Dermis blood vessel endothelial cell (primary cell): ENCODE data around the gene PGRMC1. TPM values are rescaled to one million over a fixed set of nuclear protein-coding genes. Genes with fewer than 3 reads are reported as not detected.
"Not testable (repeated sequence)": the region's sequence is repeated elsewhere in the genome, so short reads cannot be mapped to it uniquely, and the experiment has no call there.

Experiments used
- DNase-seq: peaks from one replicate; pipeline ENCODE4 v3.0.0; 2010
- total RNA-seq: library from RNA; depleted of rRNA; stranded (reverse); fragments of >200 nt; gene quantifications from 2 replicates; pipeline ENCODE4 v1.2.3, GENCODE V29; 2014

The PGRMC1 gene
- total RNA-seq, 1 donor from 2014 or later: 105 TPM

DNA sequence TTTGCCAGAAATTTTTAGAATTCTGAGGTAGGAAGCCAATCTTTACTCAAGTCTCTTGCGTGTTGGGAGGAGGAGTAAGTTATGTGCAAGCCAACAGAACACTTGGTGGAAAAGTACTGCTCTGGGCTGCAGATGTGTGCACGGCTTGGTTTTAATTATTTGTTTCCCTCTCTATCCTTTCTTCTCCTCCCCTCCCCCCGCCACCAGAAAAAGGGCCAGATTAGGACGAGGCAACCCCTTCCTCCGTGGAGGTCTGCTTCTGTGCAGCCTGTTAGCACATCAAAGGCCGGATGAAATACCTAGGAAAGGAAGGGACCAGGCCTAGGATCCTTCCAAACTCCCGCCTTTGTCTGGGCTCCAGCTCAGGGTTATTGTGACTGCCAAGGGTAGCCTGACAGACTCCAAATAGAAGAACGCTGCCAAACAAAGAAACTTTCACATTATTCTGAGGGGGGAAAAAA is 1.0 kb upstream of the PGRMC1 start:
- DNase-seq: no peak

- peak; percentile 45 for DNase-seq
Measured at GRCh38 chrX:119236623-119237561, 807 bp downstream of the PGRMC1 start.

DNA sequence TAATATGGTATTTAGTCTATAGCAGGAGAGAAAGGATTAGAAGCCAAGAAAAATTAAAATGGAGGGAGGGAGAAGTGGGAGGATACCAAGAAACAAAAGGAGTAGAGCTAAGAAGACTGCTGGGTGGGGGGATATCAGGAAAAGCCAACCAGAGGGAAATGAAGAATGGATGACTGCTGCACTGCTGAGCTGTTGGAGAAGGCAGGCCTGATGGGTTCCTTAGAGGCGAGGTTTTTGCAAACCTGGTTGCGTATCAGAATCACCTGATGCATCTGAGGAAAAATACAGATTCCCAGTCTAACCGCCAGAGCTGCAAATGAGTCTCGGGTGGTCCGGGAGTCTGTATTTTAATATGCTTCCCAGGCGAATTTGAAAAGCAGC is 1.5 kb downstream of the PGRMC1 start:
- no peak for DNase-seq

DNA sequence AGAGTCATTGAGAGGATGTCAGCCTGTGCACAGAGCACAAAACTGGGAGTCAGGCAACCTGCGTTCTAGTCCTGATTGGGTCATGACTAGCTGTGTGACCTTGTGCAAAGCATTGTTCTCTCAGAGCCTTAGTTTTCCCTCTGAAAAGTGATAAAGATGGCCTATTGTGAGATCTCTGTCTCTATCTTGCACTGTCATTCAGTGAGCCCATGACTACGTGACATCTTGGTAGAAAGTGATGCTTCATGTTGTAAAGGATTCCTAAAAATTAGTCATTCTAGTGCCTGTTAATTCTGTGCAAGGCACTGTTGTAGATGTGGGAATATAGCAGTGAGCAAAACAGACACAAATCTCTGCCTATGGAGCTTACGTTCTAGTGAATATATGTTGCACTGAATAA is 2.5 kb downstream of the PGRMC1 start:
- DNase-seq: no peak

DNA sequence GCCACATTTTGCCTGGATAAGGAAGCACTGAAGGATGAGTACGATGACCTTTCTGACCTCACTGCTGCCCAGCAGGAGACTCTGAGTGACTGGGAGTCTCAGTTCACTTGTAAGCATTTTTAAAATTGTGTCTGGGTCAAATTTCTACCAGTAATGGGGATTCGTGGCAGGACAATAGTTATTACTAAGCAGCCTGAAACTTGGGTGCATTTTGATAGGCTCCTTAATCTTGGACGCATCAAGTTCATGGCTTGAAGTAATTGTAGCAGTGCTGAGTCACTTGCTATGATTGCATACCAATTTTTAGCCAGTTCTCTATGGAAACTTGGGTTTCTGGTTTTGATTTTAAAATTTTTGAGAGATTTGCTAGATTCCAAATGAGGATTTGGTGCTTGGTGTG is 4.3 kb downstream of the PGRMC1 start:
- DNase-seq: no peak

DNA sequence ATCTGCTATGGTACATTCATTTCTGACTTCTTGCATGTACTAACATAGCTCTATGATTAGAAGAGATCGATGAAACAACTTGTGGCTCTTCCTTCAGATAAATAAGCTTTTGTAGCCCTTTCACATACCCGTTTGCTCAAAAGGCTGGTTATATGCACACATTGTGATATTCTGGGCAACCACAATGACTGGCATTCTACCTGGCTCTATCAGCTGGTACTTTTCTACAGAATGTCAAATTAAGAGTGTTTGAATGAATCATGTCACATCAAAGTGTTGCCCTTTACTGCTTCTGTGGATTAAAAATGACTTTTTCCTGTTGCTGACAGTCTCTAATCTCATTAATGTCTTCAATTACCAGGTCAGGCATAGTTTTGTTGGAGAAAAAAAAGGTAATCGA is 11.6 kb downstream of the PGRMC1 start:
- no peak for DNase-seq

DNA sequence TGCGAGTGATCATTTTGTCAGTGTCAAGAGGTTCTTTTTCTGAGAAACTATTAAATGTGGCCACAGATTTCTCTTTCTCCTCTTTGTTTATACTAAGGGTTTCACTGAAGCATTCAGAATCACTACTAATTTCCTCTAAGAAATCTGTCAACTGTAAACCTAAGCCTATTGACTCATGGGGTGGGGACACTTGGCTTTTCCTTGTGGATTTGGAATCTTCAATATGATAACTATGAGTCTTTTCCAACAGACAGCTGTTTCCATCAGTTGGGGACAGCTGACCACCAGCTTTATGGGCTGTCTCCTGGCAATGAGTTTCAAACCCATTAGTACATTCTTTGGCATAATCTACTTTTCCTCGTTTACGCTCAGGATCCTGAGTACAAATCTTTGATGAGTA is 13.8 kb downstream of the PGRMC1 start:
- no peak for DNase-seq

DNA sequence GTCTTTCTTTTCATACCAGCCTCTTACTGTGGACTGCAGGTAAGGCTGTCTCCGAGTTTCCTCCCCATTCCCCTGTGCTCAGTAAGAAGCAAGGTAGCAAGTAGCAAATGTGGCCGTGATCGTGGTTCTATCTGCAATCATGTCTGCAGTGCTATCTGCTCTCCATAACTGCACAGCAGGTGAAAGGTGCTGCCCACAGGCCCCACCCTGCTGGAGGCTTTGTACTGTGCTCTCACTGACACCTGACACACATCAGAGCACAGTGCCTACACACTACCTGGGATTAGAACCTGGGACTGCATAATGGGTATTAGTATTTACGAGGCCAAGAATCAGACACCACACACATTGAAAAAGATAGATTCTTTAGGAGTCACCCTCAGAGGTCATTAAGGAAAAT is 15.3 kb downstream of the PGRMC1 start:
- no peak for DNase-seq

DNA sequence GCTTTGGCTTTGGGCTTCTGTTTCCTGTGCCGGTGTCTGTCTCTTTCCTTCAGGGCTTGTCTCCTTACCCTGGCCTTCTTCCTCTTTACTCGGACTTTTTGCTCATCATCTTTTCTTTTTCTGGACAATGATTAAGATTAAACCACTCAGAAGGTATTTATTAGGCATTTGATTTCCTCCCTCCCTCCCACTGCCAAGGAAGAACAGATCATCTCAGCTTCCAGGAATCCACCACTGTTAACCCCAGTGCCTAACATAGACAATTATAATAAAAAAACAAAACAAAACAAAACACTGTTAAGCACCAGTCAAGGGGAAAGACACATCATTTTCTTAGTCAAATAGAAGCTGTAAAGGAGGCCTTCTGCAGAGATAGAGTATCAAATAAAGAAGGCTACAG is 16.6 kb downstream of the PGRMC1 start:
- DNase-seq: no peak

GRCh38 chrX:119266364-119266995 is 30.4 kb downstream of the PGRMC1 start:
- DNase-seq: peak; percentile 42

GRCh38 chrX:119267115-119267514 is 31.0 kb downstream of the PGRMC1 start:
- not testable (repeated sequence) for DNase-seq

GRCh38 chrX:119272882-119273419 is 36.9 kb downstream of the PGRMC1 start:
- DNase-seq: no peak

DNA sequence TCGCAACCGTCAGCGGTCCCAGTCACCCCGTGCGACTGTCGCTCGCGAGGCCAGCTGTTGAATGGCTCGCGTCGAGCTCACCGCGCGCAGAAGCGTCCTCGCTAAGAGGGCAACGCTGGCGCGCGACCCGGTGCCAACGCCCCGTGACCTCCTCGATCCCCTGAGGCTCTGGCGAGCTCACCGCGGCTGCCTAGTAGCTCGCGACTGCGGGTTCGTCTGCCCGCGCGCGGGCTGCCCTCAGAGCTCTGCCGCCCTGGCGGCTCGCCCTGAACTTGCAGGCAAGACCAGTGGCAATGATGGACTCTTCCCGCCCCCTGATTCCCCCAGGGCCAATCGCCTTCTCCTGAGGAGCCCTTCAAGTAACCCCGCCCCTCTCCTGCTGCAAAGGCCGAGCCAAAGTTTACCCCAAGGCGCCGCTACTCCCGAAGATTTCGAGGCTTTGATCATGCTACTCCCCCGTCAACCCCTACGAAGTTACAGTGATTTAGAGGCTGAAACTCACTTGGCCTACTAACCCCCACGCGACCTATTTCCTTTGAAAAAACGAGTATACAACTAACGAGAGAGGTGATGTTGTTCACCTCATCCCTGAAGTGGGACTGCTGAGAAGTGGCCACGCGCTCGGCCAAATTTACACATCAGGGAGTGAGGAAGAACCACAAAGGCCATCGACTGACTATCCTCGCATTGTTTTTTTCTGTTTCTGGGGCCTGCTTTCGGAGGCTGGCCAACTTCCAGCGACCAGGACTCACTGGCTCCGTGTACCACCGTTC is 37.5 kb downstream of the PGRMC1 start:
- peak; percentile 57 for DNase-seq

- not testable (repeated sequence) for DNase-seq
Measured at GRCh38 chrX:119282347-119282746, 46.3 kb downstream of the PGRMC1 start.

DNA sequence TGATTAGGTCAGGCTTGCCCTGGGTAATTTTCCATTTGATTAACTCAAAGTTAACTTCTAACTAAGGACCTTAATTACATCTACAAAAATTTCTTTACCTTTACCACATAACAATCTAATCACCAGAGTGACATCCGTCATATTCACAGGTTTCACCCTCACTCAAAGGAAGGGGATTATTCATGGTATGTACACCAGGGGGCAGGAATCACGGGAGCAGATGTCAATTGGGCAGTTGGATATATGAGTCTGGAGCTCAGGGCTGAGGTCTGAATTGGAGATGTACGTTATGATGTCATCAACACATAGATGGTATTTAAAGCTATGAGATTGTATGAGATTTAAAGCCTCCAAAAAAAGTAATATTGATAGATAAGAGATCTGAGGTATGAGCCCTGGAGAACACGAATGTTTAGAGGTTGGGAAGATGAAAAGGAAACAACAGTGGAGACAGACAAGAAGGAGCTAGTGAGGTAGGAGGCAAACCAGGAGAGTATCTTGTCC is 52.9 kb downstream of the PGRMC1 start:
- DNase-seq: no peak

GRCh38 chrX:119290476-119290875 is 54.4 kb downstream of the PGRMC1 start:
- DNase-seq: no peak

DNA sequence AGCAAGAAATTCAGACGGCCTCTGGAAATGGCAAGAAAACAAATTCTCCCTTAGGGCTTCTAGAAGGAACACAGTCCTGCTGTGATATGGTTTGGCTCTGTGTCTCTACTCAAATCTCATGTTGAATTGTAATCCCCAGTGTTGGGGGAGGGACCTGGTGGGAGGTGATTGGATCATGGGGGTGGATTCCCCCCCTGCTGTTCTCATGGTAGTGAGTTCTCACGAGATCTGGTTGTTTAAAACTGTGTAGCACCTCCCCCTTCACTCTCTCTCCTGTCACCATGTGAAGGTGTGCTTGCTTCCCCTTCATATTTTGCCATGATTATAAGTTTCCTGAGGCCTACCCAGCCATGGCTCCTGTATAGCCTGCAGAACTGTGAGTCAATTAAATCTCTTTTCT is 55.2 kb downstream of the PGRMC1 start:
- not testable (repeated sequence) for DNase-seq

- DNase-seq: no peak
Measured at GRCh38 chrX:119292445-119292844, 56.4 kb downstream of the PGRMC1 start.
